ENCODE results near the gene TMEM132C.

TMEM132C gene

DNA sequence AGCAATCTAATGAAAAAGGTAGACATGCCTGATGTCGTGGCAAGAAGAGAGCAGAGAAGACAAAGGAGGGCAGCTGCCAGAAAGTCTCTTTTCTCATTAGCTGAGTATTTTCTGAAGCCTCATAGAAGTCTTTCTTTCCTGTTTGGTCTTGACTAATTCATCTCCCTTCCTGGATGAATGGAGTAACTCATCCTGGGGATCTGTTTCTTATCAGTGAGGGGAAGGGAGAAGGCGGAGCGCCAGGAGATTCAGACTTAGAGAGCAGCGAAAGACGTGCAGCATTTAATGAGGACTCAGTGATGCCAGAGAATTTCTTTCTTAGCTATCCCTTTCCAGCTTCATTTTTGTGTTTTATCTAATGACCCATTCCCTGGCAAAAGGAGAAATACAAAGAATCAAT, 467.4 kb downstream of the TMEM132C start:
- DNase-seq = no peak

DNA sequence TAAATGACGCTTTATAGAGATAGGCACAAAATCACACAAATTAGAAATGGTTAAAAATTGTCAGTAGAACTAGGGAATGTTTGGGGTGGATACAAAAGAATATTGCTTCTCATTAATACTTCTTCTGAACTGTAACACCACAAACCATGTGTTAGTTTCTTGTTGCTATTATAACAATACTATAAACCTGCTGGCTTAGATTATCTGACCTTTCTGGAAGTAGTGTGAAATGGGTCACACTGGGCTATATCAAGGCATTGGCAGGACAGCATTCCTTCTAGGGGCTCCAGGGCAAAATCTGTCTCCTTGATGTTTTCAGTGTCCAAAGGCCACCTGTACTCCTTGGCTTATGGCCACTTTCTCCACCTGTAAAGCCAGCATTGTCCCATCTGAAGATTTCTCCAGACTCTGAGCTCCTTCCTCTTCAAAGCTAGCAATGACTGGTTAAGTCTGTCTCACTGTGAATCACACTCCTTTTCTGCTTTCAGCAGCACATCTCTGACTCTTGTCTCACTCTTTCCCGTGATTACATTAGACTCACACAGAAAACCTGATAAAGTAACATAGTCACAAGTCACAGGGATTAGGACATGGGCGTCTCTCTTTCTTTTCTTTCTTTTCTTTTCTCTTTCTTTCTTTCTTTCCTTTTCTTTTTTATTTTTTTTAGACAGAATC, 470.5 kb downstream of the TMEM132C start:
- DNase-seq = no peak

DNA sequence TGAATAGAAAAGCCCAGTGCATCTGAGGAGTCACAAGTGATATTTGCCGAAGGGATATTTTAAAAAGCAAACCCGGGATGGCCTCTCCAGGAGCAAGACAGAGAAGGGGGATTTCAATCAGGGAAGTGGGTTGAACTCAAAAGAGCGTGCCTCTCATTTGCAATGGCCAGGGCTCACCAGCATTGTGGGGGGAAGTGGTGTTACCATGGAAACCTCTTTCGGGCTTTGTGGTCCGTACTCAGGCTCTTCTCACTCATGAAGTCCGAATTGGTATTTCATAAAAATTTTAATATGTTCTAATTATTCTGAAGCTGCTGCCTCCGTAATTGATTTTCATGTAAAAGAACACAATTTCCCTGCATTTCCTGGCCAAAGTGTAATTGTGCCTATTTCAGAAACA, 476.9 kb downstream of the TMEM132C start:
- DNase-seq = no peak

DNA sequence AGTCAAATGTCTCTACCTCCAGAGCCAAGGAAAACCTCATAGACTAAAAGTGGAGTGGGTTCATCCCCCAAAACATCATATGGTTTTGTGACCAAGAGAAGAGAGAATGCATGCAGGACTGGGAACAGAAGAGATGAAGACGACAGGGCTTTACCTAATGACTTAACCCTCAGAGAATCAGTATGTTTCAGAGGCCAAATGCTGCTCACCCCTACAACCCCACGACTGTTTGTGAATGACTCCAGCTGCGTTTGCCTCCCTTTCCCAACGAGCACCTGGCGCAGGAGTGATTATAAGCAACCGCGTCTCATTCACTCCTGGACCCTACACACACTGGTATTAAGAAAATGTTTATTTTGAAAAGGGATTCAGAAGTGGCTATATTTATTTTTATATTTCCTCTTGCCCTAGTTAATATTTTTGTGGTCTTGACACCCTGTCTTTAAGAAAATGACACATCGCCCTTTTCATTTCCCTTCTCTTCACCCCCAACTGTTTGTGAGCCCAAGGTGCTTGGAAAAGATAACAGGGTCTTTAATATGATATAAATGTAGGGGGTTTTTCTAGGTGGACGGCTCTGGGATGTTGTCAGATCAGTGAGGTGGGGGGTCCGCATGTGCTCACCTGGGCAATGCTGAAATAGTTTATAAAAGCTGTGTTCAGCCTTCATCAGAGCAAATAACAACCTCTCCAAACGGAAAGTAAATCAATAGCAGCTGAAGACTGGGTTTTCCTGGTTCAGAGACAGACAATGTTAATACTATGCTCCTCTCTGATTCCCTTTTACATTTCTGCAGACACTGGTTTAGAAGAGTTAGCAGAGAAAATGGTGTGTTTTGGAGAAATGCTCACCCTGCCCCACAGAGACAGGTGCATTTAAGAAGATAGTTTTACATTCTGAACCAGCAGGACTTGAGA, 479.1 kb downstream of the TMEM132C start:
- DNase-seq = no peak

DNA sequence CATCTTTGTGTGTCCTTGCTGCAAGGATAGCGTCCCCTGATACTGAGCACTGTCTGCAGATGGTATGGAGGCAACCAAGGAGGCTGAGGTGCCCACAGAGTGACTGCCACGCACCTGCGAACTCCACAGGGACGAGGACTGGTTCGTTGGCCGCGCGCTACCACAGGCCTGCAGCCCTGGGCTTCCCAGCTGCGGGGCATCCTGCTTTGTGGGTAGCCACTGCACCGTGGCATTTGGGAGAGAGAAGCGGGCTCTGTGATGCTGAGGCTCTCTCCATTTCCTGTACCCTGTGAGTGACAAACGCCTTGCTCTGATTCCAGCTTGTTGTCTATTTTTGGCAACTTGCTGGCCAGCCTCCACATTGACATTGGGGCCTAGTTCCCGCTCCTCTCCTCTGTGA, 480.5 kb downstream of the TMEM132C start:
- no peak for DNase-seq

DNA sequence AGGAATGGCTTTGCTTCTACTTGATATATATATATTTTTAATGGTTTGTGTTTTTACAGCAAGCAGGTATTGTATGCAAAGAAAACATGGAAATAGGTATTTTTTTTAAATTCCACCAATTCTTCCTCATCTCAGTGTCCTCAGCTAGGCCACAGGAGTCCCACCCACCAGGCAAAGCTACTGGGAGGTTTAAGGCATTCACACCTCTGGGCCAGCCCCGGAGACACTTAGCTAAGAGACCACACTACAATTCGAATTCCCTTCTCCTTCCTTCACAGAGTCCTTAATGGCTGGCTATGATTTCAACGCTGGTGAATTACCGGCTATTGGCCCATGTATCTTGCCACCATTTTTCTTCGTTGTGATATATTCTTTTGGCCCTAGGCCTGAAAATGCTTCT, 485.4 kb downstream of the TMEM132C start:
- DNase-seq = no peak

DNA sequence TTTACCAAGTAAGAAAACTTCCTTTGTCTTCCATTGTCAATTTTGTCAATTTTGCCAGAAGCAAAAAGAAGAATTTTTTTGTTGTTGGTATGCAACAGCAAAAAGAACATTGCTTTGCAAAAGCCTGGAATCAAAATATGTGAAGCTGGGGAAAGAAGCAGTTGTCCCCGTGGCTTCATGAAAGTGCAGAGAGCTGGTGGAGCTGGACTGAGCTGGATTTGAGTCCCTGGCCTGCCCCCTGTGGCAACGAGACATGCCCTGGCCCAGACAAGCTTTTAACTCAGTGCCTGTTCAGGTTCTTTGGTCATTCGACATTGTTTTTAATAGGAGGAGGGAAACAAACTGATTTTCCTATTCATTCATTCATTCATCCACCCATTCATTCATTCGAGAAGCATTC, 486.5 kb downstream of the TMEM132C start:
- no peak for DNase-seq

DNA sequence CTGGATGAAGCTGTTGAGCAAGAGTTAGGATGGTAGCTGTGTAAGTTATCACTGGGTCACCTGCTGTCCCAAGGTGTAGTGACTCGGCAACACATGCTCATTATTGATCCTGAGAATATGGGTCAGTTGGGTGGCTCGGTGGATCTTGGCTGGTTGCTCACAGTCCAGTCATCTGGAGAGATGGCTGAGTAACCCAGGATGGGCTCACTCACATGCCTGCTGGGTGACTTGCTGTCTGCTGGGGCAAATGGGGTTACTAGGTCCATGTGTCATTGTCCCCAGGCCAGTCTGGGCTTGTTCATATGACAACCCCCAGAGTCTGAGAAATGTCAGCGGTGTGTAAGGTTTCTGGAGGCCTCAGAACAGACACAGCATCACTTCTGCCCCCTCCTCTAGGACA, 487.3 kb downstream of the TMEM132C start:
- no peak for DNase-seq

DNA sequence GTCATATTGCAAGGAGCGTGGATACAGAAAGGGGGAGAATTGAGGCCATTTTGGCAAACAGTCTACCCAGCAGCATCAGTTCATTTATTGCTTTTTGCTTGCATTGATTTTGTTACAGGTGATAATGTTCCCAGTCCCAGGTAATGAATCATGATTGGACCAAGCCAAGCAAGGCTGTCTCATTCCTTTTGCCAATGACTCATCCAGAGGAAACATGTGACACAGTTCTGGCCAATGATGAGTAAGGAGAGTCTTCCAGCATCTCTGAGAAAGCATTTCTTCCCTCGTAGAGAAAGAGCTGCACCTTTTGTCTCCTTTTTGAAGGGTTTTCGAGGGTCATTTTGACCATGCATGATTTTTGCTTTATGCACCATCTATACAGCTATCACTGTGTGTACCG, 488.6 kb downstream of the TMEM132C start:
- DNase-seq = no peak
